Measurements from ENCODE around the gene NEK6. TPM values are rescaled to one million over a fixed set of nuclear protein-coding genes. Genes with fewer than 3 reads are reported as not detected.

The NEK6 gene
- total RNA-seq, 3 donors from 2014 or later (not counting 1 experiment from before 2014, with no cell fraction given): 25.0 to 34.9 (median 33.0) TPM

- Histone ChIP-seq H3K36me3 (ENCODE audit: control insufficient read depth, insufficient read depth, low read length) (peaks cover 67% of the 10 kb centered on the region), H3K4me3 (ENCODE audit: low read length) (no peak overlapping the region), H3K9me3 (ENCODE audit: control insufficient read depth, insufficient read depth, low read length) (no peaks in the 10 kb centered on the region), H3K27ac (ENCODE audit: low read length) (no peak overlapping the region), H3K4me1 (ENCODE audit: control insufficient read depth, insufficient read depth, low read length) (peaks cover 13% of the 10 kb centered on the region), H3K27me3 (ENCODE audit: control insufficient read depth, insufficient read depth, low read length) (no peaks in the 10 kb centered on the region)
- WGBS (ENCODE audit: insufficient coverage): 99% methylated on average over 7 of the region's 7 CpGs
- DNase-seq (no peak), ATAC-seq (no peak)
- no peak overlapping the region for H3K4me3 Mint-ChIP-seq
- intact Hi-C loops (cut with micrococcal nuclease): no loop called here
- H3K36me3 Mint-ChIP-seq: no peaks in the 10 kb centered on the region
- H3K4me1 Mint-ChIP-seq: peaks cover 15 to 21% of the 10 kb centered on the region in 2 donors
- no peaks in the 10 kb centered on the region for H3K27me3 Mint-ChIP-seq (ENCODE audit: low read depth in 2 of 2)
- TF ChIP-seq, protein P1, sequence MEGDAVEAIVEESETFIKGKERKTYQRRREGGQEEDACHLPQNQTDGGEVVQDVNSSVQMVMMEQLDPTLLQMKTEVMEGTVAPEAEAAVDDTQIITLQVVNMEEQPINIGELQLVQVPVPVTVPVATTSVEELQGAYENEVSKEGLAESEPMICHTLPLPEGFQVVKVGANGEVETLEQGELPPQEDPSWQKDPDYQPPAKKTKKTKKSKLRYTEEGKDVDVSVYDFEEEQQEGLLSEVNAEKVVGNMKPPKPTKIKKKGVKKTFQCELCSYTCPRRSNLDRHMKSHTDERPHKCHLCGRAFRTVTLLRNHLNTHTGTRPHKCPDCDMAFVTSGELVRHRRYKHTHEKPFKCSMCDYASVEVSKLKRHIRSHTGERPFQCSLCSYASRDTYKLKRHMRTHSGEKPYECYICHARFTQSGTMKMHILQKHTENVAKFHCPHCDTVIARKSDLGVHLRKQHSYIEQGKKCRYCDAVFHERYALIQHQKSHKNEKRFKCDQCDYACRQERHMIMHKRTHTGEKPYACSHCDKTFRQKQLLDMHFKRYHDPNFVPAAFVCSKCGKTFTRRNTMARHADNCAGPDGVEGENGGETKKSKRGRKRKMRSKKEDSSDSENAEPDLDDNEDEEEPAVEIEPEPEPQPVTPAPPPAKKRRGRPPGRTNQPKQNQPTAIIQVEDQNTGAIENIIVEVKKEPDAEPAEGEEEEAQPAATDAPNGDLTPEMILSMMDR (IDR thresholded peaks at IDR 0.05): no peak
- H3K27ac Mint-ChIP-seq: peak overlapping the region; percentile 64 to 70
- H3K9me3 Mint-ChIP-seq: no peaks in the 10 kb centered on the region
Measured at GRCh38 chr9:124353166-124353768, 95.5 kb downstream of the NEK6 start.

- no peak for DNase-seq
- H3K4me3 Mint-ChIP-seq: no peak overlapping the region
Measured at GRCh38 chr9:124353811-124354274, 96.1 kb downstream of the NEK6 start.

DNA sequence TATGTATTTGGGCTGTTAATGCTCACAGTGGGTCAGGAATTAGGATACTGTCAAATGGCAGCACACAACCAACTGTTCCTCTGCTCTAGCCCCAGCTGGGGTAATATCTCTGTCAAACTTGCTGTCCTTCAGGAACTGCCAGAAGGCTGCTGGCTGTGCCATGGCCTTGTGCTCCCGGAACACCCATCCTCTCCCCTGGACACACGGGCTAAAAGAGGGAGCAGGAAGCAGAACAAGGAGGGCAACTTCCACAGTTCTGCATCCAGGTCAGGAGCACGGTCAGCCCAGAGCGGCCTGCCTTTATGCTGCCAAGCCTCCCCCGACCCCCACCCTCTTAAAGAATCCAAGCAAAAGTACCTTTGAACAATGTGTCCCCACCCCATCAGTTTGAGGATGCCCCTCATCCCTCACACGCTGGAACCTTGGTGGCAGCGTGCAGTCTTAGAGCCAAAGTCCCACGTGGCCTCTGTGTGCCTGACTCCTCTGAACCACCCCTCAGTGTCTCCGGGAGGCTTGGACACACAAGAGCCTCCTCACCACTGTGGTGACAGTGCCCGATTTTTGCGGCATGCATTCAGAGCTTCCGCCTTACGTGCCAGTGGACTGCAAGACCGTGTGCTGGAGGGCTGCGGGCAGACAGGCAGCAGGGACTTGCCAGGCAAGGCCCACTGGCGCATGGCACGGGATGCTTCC lies 96.7 kb downstream of the NEK6 start:
- ATAC-seq: no peak

More at GRCh38 chr9:124353811-124354274, 96.1 kb downstream of the NEK6 start:
- no peaks in the 10 kb centered on the region for H3K27me3 ChIP-seq (ENCODE audit: control insufficient read depth, insufficient read depth, low read length)
- peak overlapping the region; percentile 32 to 70 for H3K27ac Mint-ChIP-seq
- no peaks in the 10 kb centered on the region for H3K36me3 Mint-ChIP-seq
- H3K4me1 ChIP-seq (ENCODE audit: control insufficient read depth, insufficient read depth, low read length): peaks cover 18% of the 10 kb centered on the region
- H3K9me3 Mint-ChIP-seq: no peaks in the 10 kb centered on the region
- no peak for ATAC-seq
- 89% methylated on average over 4 of the region's 4 CpGs for WGBS (ENCODE audit: insufficient coverage)
- H3K36me3 ChIP-seq (ENCODE audit: control insufficient read depth, insufficient read depth, low read length): peaks cover 61% of the 10 kb centered on the region
- no peak overlapping the region for H3K4me3 ChIP-seq (ENCODE audit: low read length)
- H3K27me3 Mint-ChIP-seq (ENCODE audit: low read depth in 2 of 2): no peaks in the 10 kb centered on the region
- H3K4me1 Mint-ChIP-seq: peaks cover 20 to 27% of the 10 kb centered on the region in 2 donors
- no peaks in the 10 kb centered on the region for H3K9me3 ChIP-seq (ENCODE audit: control insufficient read depth, insufficient read depth, low read length)
- TF ChIP-seq, protein P1 (IDR thresholded peaks at IDR 0.05): no peak
- H3K27ac ChIP-seq (ENCODE audit: low read length): no peak overlapping the region
- intact Hi-C loops (cut with micrococcal nuclease): no loop called here

More for the DNA sequence above, 96.7 kb downstream of the NEK6 start:
- H3K27me3 Mint-ChIP-seq (ENCODE audit: low read depth in 2 of 2): no peaks in the 10 kb centered on the region
- peak overlapping the region; percentile 32 to 70 for H3K27ac Mint-ChIP-seq
- H3K4me1 Mint-ChIP-seq: peaks cover 22 to 31% of the 10 kb centered on the region in 2 donors
- Histone ChIP-seq H3K9me3 (ENCODE audit: control insufficient read depth, insufficient read depth, low read length) (no peaks in the 10 kb centered on the region), H3K36me3 (ENCODE audit: control insufficient read depth, insufficient read depth, low read length) (peaks cover 60% of the 10 kb centered on the region), H3K27me3 (ENCODE audit: control insufficient read depth, insufficient read depth, low read length) (no peaks in the 10 kb centered on the region), H3K4me3 (ENCODE audit: low read length) (no peak overlapping the region), H3K4me1 (ENCODE audit: control insufficient read depth, insufficient read depth, low read length) (peaks cover 18% of the 10 kb centered on the region), H3K27ac (ENCODE audit: low read length) (no peak overlapping the region)
- H3K4me3 Mint-ChIP-seq: no peak overlapping the region
- H3K9me3 Mint-ChIP-seq: no peaks in the 10 kb centered on the region
- no peaks in the 10 kb centered on the region for H3K36me3 Mint-ChIP-seq
- TF ChIP-seq, protein P1 (IDR thresholded peaks at IDR 0.05): no peak
- no peak for DNase-seq
- WGBS (ENCODE audit: insufficient coverage): 96% methylated on average over 17 of the region's 17 CpGs
- intact Hi-C loops (cut with micrococcal nuclease): no loop called here
